Stimulated activated CD8-positive, alpha-beta memory T cell treated with anti-CD3 and anti-CD28 coated beads, Interleukin-15, amount 100 ng/mL, for 24 hours (primary cell): Measurements from ENCODE around the gene N4BP3.

ENCODE experiments used
- DNase-seq: peaks from one replicate; pipeline ENCODE4 v3.0.0-alpha.2; 2020; ENCODE audit warnings: low read depth

The N4BP3 gene

GRCh38 chr5:178150977-178151734 lies 37.8 kb downstream of the N4BP3 start:
- no peak for DNase-seq

DNA sequence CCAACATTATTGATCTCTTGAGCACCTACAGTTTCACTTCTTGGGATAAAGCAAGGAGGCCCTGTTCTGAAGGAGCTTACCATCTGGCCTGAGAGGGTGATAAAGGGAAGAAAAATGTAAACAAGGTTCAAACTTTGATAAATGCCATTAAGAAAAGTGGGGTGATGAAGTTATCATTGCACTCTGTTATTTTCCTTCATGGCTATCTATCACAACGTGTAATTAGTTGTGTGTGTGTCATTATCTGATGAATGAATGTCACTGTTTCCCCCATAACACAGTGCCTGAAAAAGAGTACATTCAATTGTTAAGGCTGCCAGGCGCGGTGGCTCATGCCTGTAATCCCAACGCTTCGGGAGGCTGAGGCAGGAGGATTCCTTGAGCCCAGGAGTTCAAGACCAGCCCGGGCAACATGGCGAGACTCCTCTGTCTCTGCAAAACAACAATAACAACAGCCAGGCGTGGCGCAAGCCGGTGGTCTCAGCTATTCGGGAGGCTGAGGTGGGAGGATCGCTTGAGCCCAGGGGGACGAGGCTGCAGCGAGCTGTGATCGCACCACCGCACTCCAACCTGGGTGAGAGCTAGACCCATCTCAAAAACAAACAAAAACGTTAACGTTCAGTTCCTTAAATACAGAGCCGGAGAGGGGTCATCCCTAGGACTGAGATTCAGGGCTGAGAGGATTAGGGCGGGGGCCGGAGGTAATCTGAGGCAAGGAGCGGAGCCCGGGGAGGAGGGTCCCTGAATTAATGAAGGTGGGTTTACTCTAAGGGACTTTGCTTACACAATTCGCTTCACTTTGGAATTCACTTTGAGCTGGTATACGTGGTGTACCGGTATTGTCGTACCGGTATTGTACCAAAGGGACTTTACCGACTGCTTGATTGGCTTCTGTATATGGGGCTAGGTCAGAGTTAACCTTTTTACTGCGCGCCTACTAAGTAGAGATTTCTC lies 39.4 kb downstream of the N4BP3 start:
- DNase-seq: no peak

DNA sequence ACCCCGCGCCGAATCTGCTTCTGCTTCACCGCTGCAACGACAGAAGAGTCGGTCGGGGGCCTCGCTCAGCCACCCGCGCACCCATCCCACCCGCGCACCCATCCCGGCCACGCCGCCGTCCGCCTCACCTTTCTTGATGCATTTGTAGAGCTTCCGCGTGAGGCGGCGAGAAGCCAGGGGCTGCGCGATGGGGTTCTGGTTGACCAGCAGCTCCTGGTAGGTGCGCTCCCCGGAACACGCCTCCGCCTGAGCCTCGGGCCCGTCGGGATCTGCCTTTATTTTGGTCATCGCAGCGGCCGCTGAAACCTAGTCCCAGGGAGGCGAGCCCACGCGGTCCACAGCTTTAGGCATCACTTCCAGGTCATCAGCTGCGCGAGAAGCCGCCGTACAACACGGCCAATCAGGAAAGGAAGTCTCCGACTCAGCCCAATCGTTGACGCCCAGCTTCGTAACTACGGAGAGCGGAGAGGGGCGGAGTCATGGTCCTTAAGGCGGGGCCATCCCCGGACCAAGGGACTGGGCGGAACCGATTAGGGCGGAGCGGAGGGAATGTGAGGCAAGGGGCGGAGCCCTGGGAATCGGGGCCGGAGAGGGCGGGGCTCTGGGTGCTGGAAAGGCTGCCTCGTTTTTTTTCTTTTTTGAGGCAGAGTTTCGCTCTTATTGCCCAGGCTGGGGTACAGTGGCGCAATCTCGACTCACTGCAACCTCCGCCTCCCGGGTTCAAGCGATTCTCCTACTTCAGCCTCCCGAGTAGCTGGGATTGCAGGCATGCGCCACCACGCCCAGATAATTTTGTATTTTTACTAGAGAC lies 40.4 kb downstream of the N4BP3 start, which contains the start of gene NHP2:
Gene NHP2, minus strand, starts transcription at position 356 of the 811 bp plus-strand sequence. Its CDS starts 68 bp downstream, at position 288.
- peak; percentile 92 for DNase-seq

DNA sequence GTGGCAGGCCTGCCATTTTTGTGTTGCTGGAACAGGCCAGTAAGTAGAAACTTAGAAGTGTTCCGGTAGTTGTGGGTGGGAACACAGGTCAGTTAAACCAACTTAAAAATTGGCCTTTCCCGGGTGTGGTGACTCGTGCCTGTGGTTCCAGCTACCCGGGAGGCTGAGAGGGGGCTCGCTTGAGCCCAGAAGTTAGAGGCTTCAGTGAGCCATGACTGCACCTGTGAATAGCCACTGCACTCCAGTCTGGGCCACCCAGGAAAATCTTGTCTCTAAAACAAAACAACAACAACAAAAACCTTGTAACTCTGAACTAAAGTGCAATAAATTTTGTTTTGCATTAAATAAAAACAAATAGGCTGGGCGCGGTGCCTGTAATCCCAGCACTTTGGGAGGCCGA lies 41.7 kb downstream of the N4BP3 start:
- no peak for DNase-seq

GRCh38 chr5:178160176-178160575 lies 46.8 kb downstream of the N4BP3 start:
- DNase-seq: no peak

- no peak for DNase-seq
Observed at GRCh38 chr5:178162481-178162880, 49.1 kb downstream of the N4BP3 start.

- peak; percentile 94 for DNase-seq
Observed at GRCh38 chr5:178163772-178164735, 50.7 kb downstream of the N4BP3 start.

DNA sequence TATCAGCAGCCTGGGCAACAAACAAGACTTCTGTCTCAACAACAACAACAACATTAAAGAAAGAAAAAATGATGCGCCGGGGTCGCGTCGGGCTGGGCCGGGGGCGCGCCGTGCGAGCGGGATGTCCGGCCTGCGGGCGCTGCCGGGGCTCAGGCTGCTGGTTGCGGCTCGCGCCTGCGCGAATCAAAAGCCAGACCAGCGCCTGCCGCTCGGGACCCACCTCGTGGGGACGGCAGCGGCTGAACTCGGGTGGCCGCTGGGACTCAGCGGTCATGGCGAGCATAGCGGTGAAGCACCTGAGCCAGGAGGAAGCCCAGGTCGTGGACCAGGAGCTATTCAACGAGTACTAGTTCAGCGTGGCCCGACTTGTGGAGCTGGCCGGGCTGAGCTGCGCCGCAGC lies 52.2 kb downstream of the N4BP3 start:
- DNase-seq: no peak

DNA sequence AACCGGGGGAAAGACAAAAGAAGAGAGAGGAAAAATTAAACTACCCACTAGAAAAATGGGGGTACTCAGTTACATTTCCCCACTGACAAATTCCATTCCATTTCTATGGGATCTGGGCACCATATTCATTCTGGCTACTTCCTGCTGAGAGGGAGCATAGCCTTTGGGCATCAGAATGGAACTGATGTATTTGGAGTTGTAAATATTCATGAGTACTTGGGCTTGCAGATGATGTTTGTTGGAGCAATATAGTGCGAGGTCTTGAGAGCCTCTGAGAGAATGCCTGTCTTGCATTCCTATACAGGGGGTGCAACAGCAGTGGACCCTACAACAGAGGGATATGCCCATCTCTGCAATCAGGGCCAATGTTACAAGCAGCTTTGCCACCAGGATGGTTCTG lies 57.1 kb downstream of the N4BP3 start:
- no peak for DNase-seq

GRCh38 chr5:178174456-178174855 lies 61.1 kb downstream of the N4BP3 start:
- no peak for DNase-seq
